ENCODE measurements around the gene CACNA1C. TPM values are rescaled to one million over a fixed set of nuclear protein-coding genes. Genes with fewer than 3 reads are reported as not detected.

The CACNA1C gene
- total RNA-seq, 1 experiment from 2014 or later, result 1.1 TPM

GRCh38 chr12:2018391-2018790 lies 34.4 kb upstream of the CACNA1C start:
- no peak overlapping the region for H2BK12ac ChIP-seq (ENCODE audit: insufficient read length, low read depth, low read length)
- H3K27ac Mint-ChIP-seq, result no peak overlapping the region
- H3K18ac ChIP-seq (ENCODE audit: insufficient read length, low read depth, low read length), result no peak overlapping the region
- H3K79me2 ChIP-seq (ENCODE audit: insufficient read depth, low read length), result no peaks in the 10 kb centered on the region
- no peaks in the 10 kb centered on the region for H3K9me3 ChIP-seq (ENCODE audit: control insufficient read depth, low read depth, low read length)
- no peak overlapping the region for H3T11ph ChIP-seq (ENCODE audit: low read length)
- no peaks in the 10 kb centered on the region for H3K27me3 ChIP-seq (ENCODE audit: insufficient read depth, low read length)
- peaks cover 19 to 20% of the 10 kb centered on the region in 2 experiments for H3K4me1 Mint-ChIP-seq
- H2BK120ac ChIP-seq (ENCODE audit: low read depth, low read length, poor library complexity, severe bottlenecking), result no peak overlapping the region
- H3K9me3 Mint-ChIP-seq, result no peaks in the 10 kb centered on the region
- H3K4me3 Mint-ChIP-seq, result no peak overlapping the region
- no peaks in the 10 kb centered on the region for H4K20me1 ChIP-seq (ENCODE audit: control insufficient read depth, insufficient read depth, insufficient read length)
- H2BK5ac ChIP-seq (ENCODE audit: insufficient read length, low read length), result no peak overlapping the region
- no peaks in the 10 kb centered on the region for H3K36me3 Mint-ChIP-seq (ENCODE audit: insufficient read depth in 1 of 3, low read depth in 3 of 3)
- DNase-seq, result no peak
- no CpG with 5 or more reads among the region's 7 CpGs for WGBS (ENCODE audit: extremely low coverage, insufficient read length, low lambda C conversion rate)
- H3K79me1 ChIP-seq (ENCODE audit: insufficient read depth, low read depth, low read length, poor library complexity, severe bottlenecking), result no peaks in the 10 kb centered on the region
- H2AK5ac ChIP-seq (ENCODE audit: insufficient read length, low read length), result no peak overlapping the region
- H4K5ac ChIP-seq (ENCODE audit: insufficient read length, low read depth, low read length), result no peak overlapping the region
- H3K56ac ChIP-seq (ENCODE audit: insufficient read length, low read depth, low read length), result no peak overlapping the region
- no peak overlapping the region for H2BK20ac ChIP-seq (ENCODE audit: low read depth, low read length, poor library complexity, severe bottlenecking)
- no peaks in the 10 kb centered on the region for H3K23me2 ChIP-seq (ENCODE audit: insufficient read length, low read depth, low read length, poor library complexity, severe bottlenecking)
- no peak overlapping the region for H3K4me2 ChIP-seq (ENCODE audit: insufficient read depth, insufficient read length, low read length)
- no peak for TF ChIP-seq CTCF (conservative IDR thresholded peaks at IDR 0.05)
- no peak overlapping the region for H4K8ac ChIP-seq (replicated peaks; ENCODE audit: insufficient read length, low read depth, low read length)
- no peak overlapping the region for H4K91ac ChIP-seq (ENCODE audit: insufficient read length, low read depth, low read length)
- H3K4ac ChIP-seq (ENCODE audit: low read depth, low read length), result no peak overlapping the region
- H2AFZ ChIP-seq (ENCODE audit: low read length), result no peak overlapping the region
- H2BK15ac ChIP-seq (ENCODE audit: low read depth, low read length), result no peak overlapping the region
- H3K27ac ChIP-seq (ENCODE audit: insufficient read length, low read depth, low read length), result no peak overlapping the region
- no peak overlapping the region for H3K23ac ChIP-seq (ENCODE audit: insufficient read length, low read depth, low read length)
- no peak overlapping the region for H3K9ac ChIP-seq (ENCODE audit: extremely low read depth, insufficient read length, low read length)
- no peak overlapping the region for H3K14ac ChIP-seq (ENCODE audit: insufficient read depth, low read length)
- 0 out of 2 replicates have a peak, but pooled peaks cover 3% of the 10 kb centered on the region for H3K27me3 Mint-ChIP-seq (ENCODE audit: low read depth)
- no peaks in the 10 kb centered on the region; the same call in 1 of the 2 replicates for H3K4me1 ChIP-seq (ENCODE audit: insufficient read depth, low read length)

All from H9 (cell line).